Activated naive CD8-positive, alpha-beta T cell (primary cell): ENCODE data around the gene SLC36A1.
"Not testable (repeated sequence)": the region's sequence is repeated elsewhere in the genome, so short reads cannot be mapped to it uniquely, and the experiment has no call there.

ENCODE experiments used
- H3K27ac Mint-ChIP-seq: one replicate; pipeline ENCODE4 v1.8.0; 2021; ENCODE audit warnings: mixed read lengths
- H3K27me3 Mint-ChIP-seq: one replicate; pipeline ENCODE4 v1.8.0; 2021; ENCODE audit warnings: mixed read lengths
- H3K36me3 Mint-ChIP-seq: one replicate; pipeline ENCODE4 v1.8.0; 2021; ENCODE audit warnings: mixed read lengths
- H3K4me1 Mint-ChIP-seq: one replicate; pipeline ENCODE4 v1.8.0; 2021; ENCODE audit warnings: low read depth, mixed read lengths
- H3K4me3 Mint-ChIP-seq: one replicate; pipeline ENCODE4 v1.8.0; 2021; ENCODE audit warnings: mild to moderate bottlenecking, mixed read lengths
- H3K9me3 Mint-ChIP-seq: one replicate; pipeline ENCODE4 v1.8.0; 2021; ENCODE audit warnings: low read depth, mixed read lengths

The SLC36A1 gene

GRCh38 chr5:151491062-151491461, 43.7 kb downstream of the SLC36A1 start:
- Mint-ChIP-seq H3K27ac (no peak overlapping the region), H3K4me3 (no peak overlapping the region), H3K9me3 (no peaks in the 10 kb centered on the region), H3K27me3 (no peaks in the 10 kb centered on the region), H3K4me1 (no peaks in the 10 kb centered on the region), H3K36me3 (peaks cover 10% of the 10 kb centered on the region)

GRCh38 chr5:151492729-151493128, 45.3 kb downstream of the SLC36A1 start:
- Mint-ChIP-seq H3K27ac (no peak overlapping the region), H3K4me1 (no peaks in the 10 kb centered on the region), H3K27me3 (no peaks in the 10 kb centered on the region), H3K9me3 (no peaks in the 10 kb centered on the region), H3K36me3 (peaks cover 5% of the 10 kb centered on the region), H3K4me3 (no peak overlapping the region)

DNA sequence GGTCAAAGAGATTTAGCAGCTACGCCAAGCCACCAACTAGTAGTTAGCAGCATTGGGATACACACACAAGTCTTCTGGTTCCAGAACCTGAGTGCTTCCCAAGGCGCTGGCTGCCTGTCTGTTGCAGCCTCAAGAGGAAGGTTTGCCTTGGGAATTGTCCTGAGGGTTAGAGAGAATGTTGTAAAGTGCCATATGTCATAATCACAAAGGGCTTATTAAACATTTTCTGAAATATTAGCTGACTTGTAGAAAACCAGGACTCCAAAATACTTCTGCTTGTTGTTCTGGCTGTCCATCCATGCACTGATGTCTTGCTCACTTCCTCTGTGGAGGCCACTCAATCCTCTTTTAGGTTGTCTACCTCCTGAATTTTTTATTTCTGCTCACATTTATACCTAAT, 46.3 kb downstream of the SLC36A1 start:
- Mint-ChIP-seq H3K36me3 (peaks cover 2% of the 10 kb centered on the region), H3K27ac (no peak overlapping the region)

GRCh38 chr5:151495320-151495719, 47.9 kb downstream of the SLC36A1 start:
- H3K27ac Mint-ChIP-seq, result no peak overlapping the region
- no peaks in the 10 kb centered on the region for H3K4me1 Mint-ChIP-seq
- no peaks in the 10 kb centered on the region for H3K27me3 Mint-ChIP-seq
- H3K36me3 Mint-ChIP-seq, result peaks cover 2% of the 10 kb centered on the region
- H3K4me3 Mint-ChIP-seq, result no peak overlapping the region
- no peaks in the 10 kb centered on the region for H3K9me3 Mint-ChIP-seq

More for the DNA sequence above, 46.3 kb downstream of the SLC36A1 start:
- H3K4me1 Mint-ChIP-seq, result no peaks in the 10 kb centered on the region
- H3K27me3 Mint-ChIP-seq, result no peaks in the 10 kb centered on the region
- H3K9me3 Mint-ChIP-seq, result no peaks in the 10 kb centered on the region
- no peak overlapping the region for H3K4me3 Mint-ChIP-seq

- Mint-ChIP-seq H3K27ac (no peak overlapping the region), H3K27me3 (no peaks in the 10 kb centered on the region), H3K4me1 (peaks cover 4% of the 10 kb centered on the region), H3K36me3 (peaks cover 4% of the 10 kb centered on the region), H3K9me3 (no peaks in the 10 kb centered on the region), H3K4me3 (no peak overlapping the region)
Measured at GRCh38 chr5:151496041-151496484, 48.7 kb downstream of the SLC36A1 start.

- H3K4me1 Mint-ChIP-seq, result peaks cover 4% of the 10 kb centered on the region
Measured at GRCh38 chr5:151497391-151498002, 50.1 kb downstream of the SLC36A1 start.

GRCh38 chr5:151498395-151499155, 51.2 kb downstream of the SLC36A1 start:
- Mint-ChIP-seq H3K4me3 (no peak overlapping the region), H3K9me3 (no peaks in the 10 kb centered on the region), H3K4me1 (peaks cover 4% of the 10 kb centered on the region)

More at GRCh38 chr5:151497391-151498002, 50.1 kb downstream of the SLC36A1 start:
- Mint-ChIP-seq H3K27me3 (no peaks in the 10 kb centered on the region), H3K4me3 (no peak overlapping the region), H3K27ac (no peak overlapping the region), H3K9me3 (no peaks in the 10 kb centered on the region), H3K36me3 (peaks cover 4% of the 10 kb centered on the region)

DNA sequence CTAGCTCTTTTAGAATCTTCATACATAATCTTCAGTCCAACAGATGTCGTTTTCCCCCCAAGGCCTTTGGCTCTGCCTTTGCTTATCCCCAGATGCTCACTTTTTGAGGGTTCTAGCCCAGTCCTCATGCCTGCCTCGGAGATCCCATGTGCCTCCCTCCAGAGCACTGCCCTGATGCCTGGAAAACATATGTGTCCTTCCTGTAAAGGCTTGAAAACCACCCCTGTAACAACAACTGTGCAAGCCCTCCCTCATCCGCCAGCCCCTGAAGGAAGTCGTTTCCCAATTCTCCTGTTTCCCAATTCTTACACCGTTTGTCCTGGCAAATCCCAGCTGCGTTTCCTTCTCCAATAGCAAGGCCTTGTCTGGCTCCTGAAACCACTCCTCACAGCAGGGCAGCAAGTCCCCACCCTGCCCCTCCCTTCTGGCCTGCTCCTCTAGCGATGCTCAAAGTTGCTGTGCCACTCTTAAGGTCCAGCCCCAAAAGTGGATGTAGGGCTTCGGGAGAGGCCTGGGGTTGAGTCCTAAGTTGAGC, 52.2 kb downstream of the SLC36A1 start:
- Mint-ChIP-seq H3K27ac (no peak overlapping the region), H3K36me3 (peaks cover 4% of the 10 kb centered on the region), H3K27me3 (no peaks in the 10 kb centered on the region), H3K9me3 (no peaks in the 10 kb centered on the region), H3K4me3 (no peak overlapping the region), H3K4me1 (peaks cover 4% of the 10 kb centered on the region)

More at GRCh38 chr5:151498395-151499155, 51.2 kb downstream of the SLC36A1 start:
- Mint-ChIP-seq H3K27ac (no peak overlapping the region), H3K36me3 (peaks cover 4% of the 10 kb centered on the region), H3K27me3 (no peaks in the 10 kb centered on the region)

DNA sequence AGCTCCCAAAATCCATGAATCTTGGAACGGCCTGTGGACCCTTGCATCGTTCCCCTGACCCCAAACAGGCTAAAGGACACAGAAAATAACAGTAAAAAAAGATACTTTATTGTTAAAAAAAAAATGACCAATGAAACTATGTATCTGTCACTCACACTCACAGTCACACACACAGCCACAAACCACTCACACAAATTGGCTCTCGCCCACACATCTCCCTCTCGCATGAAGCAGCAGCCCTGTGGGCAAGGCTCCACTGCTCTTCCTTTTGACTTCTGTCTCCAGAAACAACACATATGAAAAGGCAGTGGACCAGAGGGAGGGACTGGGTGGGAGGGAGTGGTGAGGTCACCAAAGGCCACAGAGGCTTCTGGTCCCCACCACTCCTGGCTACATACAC, 56.6 kb downstream of the SLC36A1 start:
- peaks cover 4% of the 10 kb centered on the region for H3K4me1 Mint-ChIP-seq
- H3K27me3 Mint-ChIP-seq, result no peaks in the 10 kb centered on the region
- H3K4me3 Mint-ChIP-seq, result no peak overlapping the region
- H3K27ac Mint-ChIP-seq, result no peak overlapping the region
- no peaks in the 10 kb centered on the region for H3K9me3 Mint-ChIP-seq
- peaks cover 2% of the 10 kb centered on the region for H3K36me3 Mint-ChIP-seq

DNA sequence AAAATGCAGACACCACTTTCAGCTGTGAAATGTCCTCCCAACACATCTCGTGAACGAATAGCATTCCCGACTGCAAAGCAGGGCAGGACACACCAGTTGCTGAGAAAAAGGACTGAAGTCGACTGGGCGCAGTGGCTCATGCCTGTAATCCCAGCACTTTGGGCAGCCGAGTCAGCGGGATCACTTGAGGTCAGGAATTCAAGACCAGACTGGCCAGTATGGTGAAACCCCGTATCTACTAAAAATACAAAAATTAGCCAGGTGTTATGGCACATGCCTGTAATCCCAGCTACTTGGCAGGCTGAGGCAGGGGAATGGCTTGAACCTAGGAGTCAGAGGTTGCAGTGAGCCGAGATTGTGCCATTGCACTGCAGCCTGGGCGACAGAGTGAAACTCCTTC, 60.9 kb downstream of the SLC36A1 start:
- H3K9me3 Mint-ChIP-seq, H3K36me3 Mint-ChIP-seq, H3K27me3 Mint-ChIP-seq, H3K4me3 Mint-ChIP-seq, H3K4me1 Mint-ChIP-seq, H3K27ac Mint-ChIP-seq: not testable (repeated sequence)

DNA sequence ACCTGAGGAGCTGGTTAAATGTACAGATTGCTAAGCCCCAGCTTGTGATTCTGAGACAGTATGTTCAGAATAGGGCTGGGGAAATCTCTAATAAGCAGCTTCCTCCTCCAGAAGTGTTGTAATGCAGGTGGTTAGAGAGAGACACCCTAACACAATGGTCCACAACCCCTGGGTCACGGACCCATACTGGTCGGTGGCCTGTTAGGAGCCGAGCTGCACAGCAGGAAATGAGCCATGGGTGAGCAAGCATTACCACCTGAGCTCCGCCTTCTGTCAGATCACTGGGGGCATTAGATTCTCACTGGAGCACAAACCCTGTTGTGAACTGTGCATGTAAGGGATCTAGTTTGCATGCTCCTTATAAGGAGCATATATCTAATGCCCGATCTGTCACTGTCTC, 61.8 kb downstream of the SLC36A1 start:
- Mint-ChIP-seq H3K4me1 (no peaks in the 10 kb centered on the region), H3K9me3 (no peaks in the 10 kb centered on the region), H3K36me3 (no peaks in the 10 kb centered on the region), H3K27me3 (no peaks in the 10 kb centered on the region), H3K4me3 (no peak overlapping the region), H3K27ac (no peak overlapping the region)

GRCh38 chr5:151509836-151510235, 62.4 kb downstream of the SLC36A1 start:
- Mint-ChIP-seq H3K4me1 (no peaks in the 10 kb centered on the region), H3K27me3 (no peaks in the 10 kb centered on the region), H3K9me3 (no peaks in the 10 kb centered on the region), H3K4me3 (no peak overlapping the region), H3K27ac (no peak overlapping the region), H3K36me3 (no peaks in the 10 kb centered on the region)

DNA sequence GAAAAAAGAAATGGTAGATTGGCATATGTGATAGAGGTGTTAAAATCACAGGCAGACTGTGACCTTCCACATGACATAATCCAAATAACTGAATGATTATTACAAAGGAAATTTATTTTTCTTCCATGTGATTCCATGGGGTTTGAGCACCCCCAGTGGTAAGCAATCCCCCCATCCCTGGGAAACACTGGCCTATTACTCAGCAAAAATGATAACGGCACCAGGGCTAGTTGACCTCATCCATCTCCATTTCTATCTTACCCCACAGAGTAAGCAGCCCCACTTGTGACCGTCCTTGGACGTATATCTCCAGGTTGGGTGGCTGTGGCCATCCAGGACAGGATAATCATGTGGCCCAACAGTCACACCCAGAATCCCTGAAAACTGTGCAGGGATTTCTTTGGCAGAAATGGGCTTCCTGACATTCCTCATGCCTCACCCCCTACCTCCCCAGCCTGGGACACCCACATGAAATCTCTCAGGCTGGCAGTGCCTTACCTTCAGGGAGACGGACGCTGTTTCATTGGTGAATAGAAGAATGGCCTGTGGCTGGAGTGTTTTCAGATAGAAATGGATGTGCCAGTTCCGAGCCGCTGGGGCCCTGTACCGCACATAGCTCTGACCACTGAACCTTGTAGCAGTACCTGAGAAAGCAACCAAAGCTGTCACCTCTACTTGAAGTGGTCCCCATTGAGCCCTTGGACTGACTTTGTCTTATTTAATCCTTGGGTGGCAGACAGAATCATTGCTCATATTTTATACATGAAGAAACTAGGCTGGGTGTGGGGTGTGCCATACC, 69.9 kb downstream of the SLC36A1 start:
- H3K27me3 Mint-ChIP-seq, result no peaks in the 10 kb centered on the region
- H3K4me3 Mint-ChIP-seq, result no peak overlapping the region
- H3K4me1 Mint-ChIP-seq, result peaks cover 1% of the 10 kb centered on the region
- no peaks in the 10 kb centered on the region for H3K9me3 Mint-ChIP-seq
- H3K27ac Mint-ChIP-seq, result no peak overlapping the region
- no peaks in the 10 kb centered on the region for H3K36me3 Mint-ChIP-seq

GRCh38 chr5:151520294-151520693, 72.9 kb downstream of the SLC36A1 start:
- no peaks in the 10 kb centered on the region for H3K9me3 Mint-ChIP-seq

DNA sequence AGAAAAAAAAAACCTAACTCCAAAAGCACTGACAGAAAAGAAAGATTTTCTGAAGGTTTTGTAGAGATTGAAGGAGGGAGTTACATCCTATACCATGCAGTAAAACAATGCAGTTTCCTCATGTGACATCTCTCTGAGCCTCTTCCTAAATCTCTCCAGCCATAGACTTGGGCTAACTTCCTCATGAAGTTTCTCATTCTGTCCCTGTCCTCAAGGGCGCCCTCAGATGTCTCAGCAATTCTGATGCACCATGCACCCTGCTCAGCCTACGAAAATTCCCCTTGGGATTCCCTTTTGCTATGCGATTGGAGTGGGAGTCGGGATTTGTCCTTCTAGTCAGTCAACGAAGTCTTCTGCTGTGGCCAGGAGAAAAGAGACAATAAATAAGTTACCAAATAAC, 74.8 kb downstream of the SLC36A1 start:
- H3K4me1 Mint-ChIP-seq, result peaks cover 5% of the 10 kb centered on the region
- no peaks in the 10 kb centered on the region for H3K9me3 Mint-ChIP-seq
- H3K4me3 Mint-ChIP-seq, result no peak overlapping the region
- no peaks in the 10 kb centered on the region for H3K36me3 Mint-ChIP-seq
- H3K27ac Mint-ChIP-seq, result no peak overlapping the region
- no peaks in the 10 kb centered on the region for H3K27me3 Mint-ChIP-seq

More at GRCh38 chr5:151520294-151520693, 72.9 kb downstream of the SLC36A1 start:
- H3K4me3 Mint-ChIP-seq, result no peak overlapping the region
- H3K27ac Mint-ChIP-seq, result no peak overlapping the region
- H3K36me3 Mint-ChIP-seq, result no peaks in the 10 kb centered on the region
- peaks cover 5% of the 10 kb centered on the region for H3K4me1 Mint-ChIP-seq
- no peaks in the 10 kb centered on the region for H3K27me3 Mint-ChIP-seq
